H1 (cell line): ENCODE data around the gene LRRC25.

Experiments
- ASH2L ChIP-seq: fragments of 200-600, 300-600 bp; sonication (generic); IDR thresholded peaks from one replicate; pipeline ENCODE4 v1.7.1; 2017; ENCODE audit warnings: low read length
- EP300 ChIP-seq, 2 experiments: IDR thresholded peaks; 1 replicate in 1 of 2; 2 replicates in 1 of 2; pipeline ENCODE4 v1.6.1; 2011 to 2012; ENCODE audit warnings: low read depth in 2 of 2, low read length in 2 of 2, mild to moderate bottlenecking in 2 of 2, borderline replicate concordance in 1 of 2, inconsistent platforms in 1 of 2, moderate library complexity in 1 of 2
- HDAC2 ChIP-seq, 2 experiments: fragments of 300-600 bp in 1 of 2; sonication (generic) in 1 of 2; IDR thresholded peaks; 2 replicates each; pipeline ENCODE4 v1.6.1; 2011 to 2012; ENCODE audit warnings: low read depth in 2 of 2, low read length in 2 of 2, mild to moderate bottlenecking in 2 of 2, moderate library complexity in 2 of 2, borderline replicate concordance in 1 of 2, inconsistent platforms in 1 of 2
- POLR2AphosphoS5 ChIP-seq: IDR thresholded peaks from 2 replicates; pipeline ENCODE4 v1.6.1; 2011; ENCODE audit warnings: low read depth, low read length
- RNF2 ChIP-seq: fragments of 200-900, 300-1000 bp; sonication (generic); IDR thresholded peaks from 2 replicates; pipeline ENCODE4 v1.7.1; 2016; ENCODE audit warnings: borderline replicate concordance, low read depth, mild to moderate bottlenecking, antibody characterized with exemption, low read length; ENCODE audit not compliant: poor library complexity, severe bottlenecking; ENCODE audit errors: missing control alignments
- RXRA ChIP-seq: IDR thresholded peaks from 2 replicates; pipeline ENCODE4 v1.6.1; 2011; ENCODE audit warnings: low read depth, mild to moderate bottlenecking, low read length, moderate library complexity; ENCODE audit not compliant: insufficient read depth
- TBP ChIP-seq: IDR thresholded peaks from 2 replicates; pipeline ENCODE4 v1.6.1; 2011; ENCODE audit warnings: low read depth, low read length, improper control_type of control experiment
- TCF12 ChIP-seq: IDR thresholded peaks from 2 replicates; pipeline ENCODE4 v1.6.1; 2011; ENCODE audit warnings: low read depth, mild to moderate bottlenecking, low read length
- TF ChIP-seq, protein P1 (sequence below), 3 experiments: IDR thresholded peaks; 1 replicate in 2 of 3; 2 replicates in 1 of 3; pipeline versions ENCODE4 v1.5.1 to v1.6.1; 2011; ENCODE audit warnings: low read length in 3 of 3, mild to moderate bottlenecking in 3 of 3, inconsistent platforms in 2 of 3, low read depth in 1 of 3, moderate library complexity in 1 of 3; ENCODE audit not compliant: insufficient read depth in 1 of 3; ENCODE audit errors: control extremely low read depth in 1 of 3
- TF ChIP-seq, protein P2 (sequence below): IDR thresholded peaks from 2 replicates; pipeline ENCODE4 v1.6.1; 2012; ENCODE audit warnings: inconsistent platforms

- TF ChIP-seq TBP (no peak), EP300 (IDR thresholded peaks at IDR 0.05; ENCODE audit: borderline replicate concordance in 1 of 2, low read depth in 2 of 2, low read length in 2 of 2) (no peak), ASH2L (no peak), RNF2 (no peak), RXRA (no peak), POLR2AphosphoS5 (no peak), HDAC2 (IDR thresholded peaks at IDR 0.05; ENCODE audit: borderline replicate concordance in 1 of 2, low read depth in 2 of 2, low read length in 2 of 2) (no peak), TCF12 (no peak)
- TF ChIP-seq, protein P1, sequence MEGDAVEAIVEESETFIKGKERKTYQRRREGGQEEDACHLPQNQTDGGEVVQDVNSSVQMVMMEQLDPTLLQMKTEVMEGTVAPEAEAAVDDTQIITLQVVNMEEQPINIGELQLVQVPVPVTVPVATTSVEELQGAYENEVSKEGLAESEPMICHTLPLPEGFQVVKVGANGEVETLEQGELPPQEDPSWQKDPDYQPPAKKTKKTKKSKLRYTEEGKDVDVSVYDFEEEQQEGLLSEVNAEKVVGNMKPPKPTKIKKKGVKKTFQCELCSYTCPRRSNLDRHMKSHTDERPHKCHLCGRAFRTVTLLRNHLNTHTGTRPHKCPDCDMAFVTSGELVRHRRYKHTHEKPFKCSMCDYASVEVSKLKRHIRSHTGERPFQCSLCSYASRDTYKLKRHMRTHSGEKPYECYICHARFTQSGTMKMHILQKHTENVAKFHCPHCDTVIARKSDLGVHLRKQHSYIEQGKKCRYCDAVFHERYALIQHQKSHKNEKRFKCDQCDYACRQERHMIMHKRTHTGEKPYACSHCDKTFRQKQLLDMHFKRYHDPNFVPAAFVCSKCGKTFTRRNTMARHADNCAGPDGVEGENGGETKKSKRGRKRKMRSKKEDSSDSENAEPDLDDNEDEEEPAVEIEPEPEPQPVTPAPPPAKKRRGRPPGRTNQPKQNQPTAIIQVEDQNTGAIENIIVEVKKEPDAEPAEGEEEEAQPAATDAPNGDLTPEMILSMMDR (IDR thresholded peaks at IDR 0.05; ENCODE audit: control extremely low read depth in 1 of 3, insufficient read depth in 1 of 3, low read depth in 1 of 3, low read length in 3 of 3), result no peak
- TF ChIP-seq, protein P2, sequence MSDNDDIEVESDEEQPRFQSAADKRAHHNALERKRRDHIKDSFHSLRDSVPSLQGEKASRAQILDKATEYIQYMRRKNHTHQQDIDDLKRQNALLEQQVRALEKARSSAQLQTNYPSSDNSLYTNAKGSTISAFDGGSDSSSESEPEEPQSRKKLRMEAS, result no peak
Measured at GRCh38 chr19:18442941-18443340, 45.5 kb upstream of the LRRC25 start.
